Thyroid gland (tissue), 4 donors: ENCODE measurements around the gene C2orf80. TPM values are rescaled to one million over a fixed set of nuclear protein-coding genes. Genes with fewer than 3 reads are reported as not detected.
"Not testable (repeated sequence)": the region's sequence is repeated elsewhere in the genome, so short reads cannot be mapped to it uniquely, and the experiment has no call there.

ENCODE experiments used
- DNase-seq, 2 donors: peaks; one replicate each; pipeline ENCODE4 v3.0.0-alpha.2; 2019
- H3K27ac ChIP-seq, 3 donors: fragments of 200-600 bp; sonication (generic); 1 replicate in 2 of 3; 2 replicates in 1 of 3; pipeline ENCODE4 v1.5.1; 2016 to 2019; ENCODE audit warnings: mild to moderate bottlenecking in 1 of 3, moderate library complexity in 1 of 3
- H3K27me3 ChIP-seq: fragments of 200-600 bp; sonication (generic); one replicate; pipeline ENCODE4 v1.5.1; 2019
- H3K36me3 ChIP-seq, 2 donors: fragments of 200-600 bp; sonication (generic); one replicate each; pipeline ENCODE4 v1.5.1; 2016 to 2019
- H3K4me1 ChIP-seq, 2 donors: fragments of 200-600 bp; sonication (generic); one replicate each; pipeline ENCODE4 v1.5.1; 2017 to 2019
- H3K4me3 ChIP-seq, 3 donors: fragments of 200-600 bp; sonication (generic); replicated peaks in 1 of 3; 1 replicate in 2 of 3; 2 replicates in 1 of 3; pipeline ENCODE4 v1.5.1; 2016; ENCODE audit warnings: mild to moderate bottlenecking in 1 of 3
- H3K9me3 ChIP-seq: fragments of 200-600 bp; sonication (generic); one replicate; pipeline ENCODE4 v1.5.1; 2017
- POLR2A ChIP-seq, 2 donors: fragments of 450-650 bp; IDR thresholded peaks; one replicate each; pipeline ENCODE4 v1.6.1; 2017; ENCODE audit warnings: antibody characterized with exemption in 2 of 2, mild to moderate bottlenecking in 2 of 2, moderate library complexity in 1 of 2
- WGBS, 2 donors: methylation state at CpG; one replicate each; pipeline ENCODE4 v1.1.5; 2017; 5-methylcytosine and 5-hydroxymethylcytosine counted together
- intact Hi-C: fragments of 100-400 bp; cut with DNase I; formaldehyde crosslinking; loops from one replicate; pipeline ENCODE4 v1.15.1; 2023
- total RNA-seq, 4 donors: library from RNA; depleted of rRNA; stranded (reverse); fragments of >200 nt; gene quantifications; one replicate each; pipeline ENCODE4 v1.2.3, GENCODE V29; 2016
- TF ChIP-seq, protein P1 (sequence below), 6 experiments: fragments of 200-600 bp in 3 of 6; fragments of 450-650 bp in 3 of 6; sonication (generic) in 3 of 6; IDR thresholded peaks; one replicate each; pipeline ENCODE4 v1.5.1; 2016 to 2019; ENCODE audit warnings: antibody characterized with exemption in 6 of 6, mild to moderate bottlenecking in 2 of 6, inconsistent platforms in 1 of 6, moderate library complexity in 1 of 6

C2orf80 gene
- total RNA-seq, 4 donors from 2014 or later, result not detected

DNA sequence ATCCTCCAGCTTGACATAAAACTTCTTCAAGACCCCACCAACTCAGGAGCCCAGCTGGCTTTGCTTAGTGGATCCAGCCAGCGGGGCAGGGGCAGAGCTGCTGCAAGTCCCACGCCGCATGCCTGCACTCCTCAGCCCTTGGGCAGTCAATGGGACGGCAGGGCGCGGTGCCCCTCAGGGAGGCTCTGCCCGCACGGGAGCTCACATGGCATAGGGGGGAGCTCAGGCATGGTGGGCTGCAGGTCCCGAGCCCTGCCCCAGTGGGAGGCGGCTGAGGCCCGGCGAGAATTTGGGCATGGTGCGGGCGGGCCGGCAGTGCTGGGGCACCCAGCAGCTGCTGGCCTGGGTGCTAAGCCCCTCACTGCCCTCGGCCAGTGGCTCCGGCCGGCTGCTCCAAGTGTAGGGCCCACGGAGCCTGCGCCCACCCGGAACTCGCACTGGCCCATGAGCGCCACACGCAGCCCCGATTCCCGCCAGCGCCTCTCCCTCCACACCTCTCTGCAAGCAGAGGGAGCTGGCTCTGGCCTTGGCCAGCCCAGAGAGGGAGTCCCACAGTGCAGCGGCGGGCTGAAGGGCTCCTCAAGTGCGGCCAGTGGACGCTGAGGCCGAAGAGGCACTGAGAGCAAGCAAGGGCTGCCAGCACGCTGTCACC is 37.9 kb upstream of the C2orf80 start:
- TF ChIP-seq, protein P1, sequence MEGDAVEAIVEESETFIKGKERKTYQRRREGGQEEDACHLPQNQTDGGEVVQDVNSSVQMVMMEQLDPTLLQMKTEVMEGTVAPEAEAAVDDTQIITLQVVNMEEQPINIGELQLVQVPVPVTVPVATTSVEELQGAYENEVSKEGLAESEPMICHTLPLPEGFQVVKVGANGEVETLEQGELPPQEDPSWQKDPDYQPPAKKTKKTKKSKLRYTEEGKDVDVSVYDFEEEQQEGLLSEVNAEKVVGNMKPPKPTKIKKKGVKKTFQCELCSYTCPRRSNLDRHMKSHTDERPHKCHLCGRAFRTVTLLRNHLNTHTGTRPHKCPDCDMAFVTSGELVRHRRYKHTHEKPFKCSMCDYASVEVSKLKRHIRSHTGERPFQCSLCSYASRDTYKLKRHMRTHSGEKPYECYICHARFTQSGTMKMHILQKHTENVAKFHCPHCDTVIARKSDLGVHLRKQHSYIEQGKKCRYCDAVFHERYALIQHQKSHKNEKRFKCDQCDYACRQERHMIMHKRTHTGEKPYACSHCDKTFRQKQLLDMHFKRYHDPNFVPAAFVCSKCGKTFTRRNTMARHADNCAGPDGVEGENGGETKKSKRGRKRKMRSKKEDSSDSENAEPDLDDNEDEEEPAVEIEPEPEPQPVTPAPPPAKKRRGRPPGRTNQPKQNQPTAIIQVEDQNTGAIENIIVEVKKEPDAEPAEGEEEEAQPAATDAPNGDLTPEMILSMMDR (IDR thresholded peaks at IDR 0.05), result no peak
- no peak for TF ChIP-seq POLR2A (IDR thresholded peaks at IDR 0.05)
- no peak for DNase-seq
- H3K27me3 ChIP-seq, result no peaks in the 10 kb centered on the region
- H3K36me3 ChIP-seq, result no peaks in the 10 kb centered on the region
- intact Hi-C loops, result no loop called here
- H3K9me3 ChIP-seq, result no peaks in the 10 kb centered on the region
- no peak overlapping the region for H3K27ac ChIP-seq
- H3K4me3 ChIP-seq, result no peak overlapping the region
- WGBS, 2 donors, result 95 to 98% methylated on average over 19 to 25 of the region's 33 CpGs
- H3K4me1 ChIP-seq, result no peaks in the 10 kb centered on the region

DNA sequence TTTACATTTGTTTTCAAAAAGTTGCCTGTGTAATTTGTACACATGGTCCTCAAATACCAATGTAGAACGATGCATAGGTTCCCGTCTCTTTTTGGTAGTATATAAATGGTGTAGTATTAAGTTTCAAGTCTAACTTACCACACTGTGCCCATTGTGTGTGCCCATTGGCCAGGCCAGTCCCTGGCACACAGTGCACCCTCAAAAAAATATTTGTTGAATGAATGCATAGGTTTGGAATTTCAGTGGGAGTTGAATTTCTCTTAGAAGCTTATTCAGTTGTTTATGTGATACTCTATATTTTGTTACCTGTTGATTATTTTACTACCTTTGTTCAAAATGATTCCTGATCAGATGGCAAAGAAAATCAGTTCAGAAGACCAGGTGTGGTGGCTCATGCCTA is 35.0 kb upstream of the C2orf80 start:
- Histone ChIP-seq H3K27ac (no peak overlapping the region), H3K27me3 (no peaks in the 10 kb centered on the region), H3K4me1 (no peaks in the 10 kb centered on the region), H3K4me3 (no peak overlapping the region), H3K36me3 (no peaks in the 10 kb centered on the region), H3K9me3 (no peaks in the 10 kb centered on the region)
- intact Hi-C loops, result no loop called here
- no peak for DNase-seq
- WGBS, 2 donors, result 95 to 100% methylated on average over 2 of the region's 2 CpGs
- TF ChIP-seq, protein P1 (IDR thresholded peaks at IDR 0.05), result no peak
- no peak for TF ChIP-seq POLR2A (IDR thresholded peaks at IDR 0.05)

DNA sequence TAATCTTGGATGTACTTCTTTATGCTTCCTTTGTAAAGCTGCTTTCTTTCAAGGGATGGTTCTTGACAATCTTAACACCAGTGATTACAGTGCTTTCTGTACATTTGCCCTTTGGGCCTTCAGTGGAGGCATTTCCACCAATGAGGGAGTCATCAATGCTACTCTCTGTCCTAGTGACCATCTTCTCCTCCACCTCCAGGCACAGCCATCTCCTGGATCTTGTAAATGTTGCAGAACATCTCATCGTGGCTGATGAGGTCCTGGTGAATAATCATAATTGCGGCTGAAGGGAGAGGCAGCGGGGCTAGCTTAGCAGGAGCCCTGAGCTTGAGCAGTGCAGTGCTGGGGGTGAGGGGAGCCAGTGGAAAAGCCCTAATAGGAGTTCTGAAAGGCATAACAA is 32.5 kb upstream of the C2orf80 start:
- TF ChIP-seq, protein P1 (IDR thresholded peaks at IDR 0.05), result no peak
- no peak for TF ChIP-seq POLR2A (IDR thresholded peaks at IDR 0.05)
- no peak for DNase-seq
- WGBS, 2 donors, result 89 to 93% methylated on average over 3 of the region's 3 CpGs
- no peaks in the 10 kb centered on the region for H3K36me3 ChIP-seq
- intact Hi-C loops, result no loop called here
- no peaks in the 10 kb centered on the region for H3K27me3 ChIP-seq
- no peaks in the 10 kb centered on the region for H3K4me1 ChIP-seq
- H3K4me3 ChIP-seq, result no peak overlapping the region
- H3K9me3 ChIP-seq, result no peaks in the 10 kb centered on the region
- H3K27ac ChIP-seq, result no peak overlapping the region

DNA sequence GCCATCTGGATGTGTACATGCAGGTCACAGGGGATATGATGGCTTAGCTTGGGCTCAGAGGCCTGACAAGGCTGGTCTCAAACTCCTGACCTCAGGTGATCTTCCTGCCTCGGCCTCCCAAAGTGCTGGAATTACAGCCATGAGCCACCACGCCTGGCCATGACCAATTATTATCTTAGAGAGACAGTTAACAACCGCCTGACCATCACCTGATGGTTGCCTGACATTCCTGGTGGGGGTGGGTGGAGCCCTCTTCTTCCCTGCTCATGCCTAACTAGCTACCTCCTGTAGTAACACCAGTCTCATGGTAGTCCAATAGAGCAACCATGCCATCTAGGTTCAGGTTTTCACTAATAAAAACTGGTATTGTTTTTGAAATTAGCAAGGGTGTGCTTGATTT is 32.0 kb upstream of the C2orf80 start:
- intact Hi-C loops, H3K4me1 ChIP-seq, H3K27ac ChIP-seq, DNase-seq, H3K4me3 ChIP-seq, H3K27me3 ChIP-seq, H3K36me3 ChIP-seq, H3K9me3 ChIP-seq: not testable (repeated sequence)
- 69 to 100% methylated on average over 2 to 3 of the region's 3 CpGs for WGBS, 2 donors

DNA sequence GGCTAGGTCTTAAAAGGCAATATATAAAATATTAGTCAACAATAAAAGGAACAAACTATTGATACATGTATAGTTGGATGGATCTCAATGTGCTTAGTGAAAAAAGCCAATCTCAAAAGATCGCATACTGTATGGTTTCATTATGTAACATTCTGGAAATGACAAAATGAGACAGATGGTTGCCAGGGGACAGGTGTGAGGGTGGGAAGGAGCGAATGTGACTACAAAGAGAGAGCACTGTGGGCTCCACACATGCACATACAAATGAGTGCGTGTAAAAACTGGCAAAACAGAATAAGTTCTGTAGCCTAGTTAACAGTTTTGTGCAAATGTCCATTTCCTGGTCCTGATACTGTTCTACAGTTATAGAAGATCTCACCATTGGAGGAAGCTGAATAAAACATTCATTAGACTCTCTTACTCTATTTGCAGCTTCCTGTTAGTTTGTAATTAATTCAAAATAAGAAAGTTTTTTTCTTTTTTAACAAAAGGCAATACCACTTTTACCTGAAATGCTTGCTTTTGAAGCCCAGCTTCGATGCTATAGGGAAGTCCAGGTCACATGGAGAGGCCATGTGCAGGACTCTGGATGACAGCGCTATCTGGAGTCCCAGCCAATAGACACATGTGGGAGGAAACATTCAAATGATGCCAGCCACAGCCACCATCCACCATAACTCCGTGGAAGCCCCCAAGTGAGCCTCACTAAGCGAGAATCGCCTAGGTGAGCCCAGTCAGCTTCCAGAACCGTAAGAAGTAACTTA is 21.0 kb upstream of the C2orf80 start:
- no peaks in the 10 kb centered on the region for H3K9me3 ChIP-seq
- TF ChIP-seq, protein P1 (IDR thresholded peaks at IDR 0.05), result no peak
- no peak for TF ChIP-seq POLR2A (IDR thresholded peaks at IDR 0.05)
- intact Hi-C loops, result no loop called here
- no peak overlapping the region for H3K4me3 ChIP-seq
- WGBS, 2 donors, result 92 to 94% methylated on average over 9 of the region's 9 CpGs
- no peak for DNase-seq
- H3K4me1 ChIP-seq, result no peaks in the 10 kb centered on the region
- H3K27me3 ChIP-seq, result no peaks in the 10 kb centered on the region
- H3K27ac ChIP-seq, result no peak overlapping the region
- no peaks in the 10 kb centered on the region for H3K36me3 ChIP-seq
